RWPE1 (cell line): ENCODE measurements around the gene ZNF385A.

Source experiments
- CTCF ChIA-PET: fragments of 350-600 bp; sonication (Branson Sonifier 250); formaldehyde crosslinking; extraction: SDS; loops from one replicate; lab custom pipeline; 2021; lab: Yijun Ruan, JAX
- POLR2A ChIA-PET: fragments of 400-600 bp; formaldehyde crosslinking; extraction: SDS; loops from one replicate; lab custom pipeline; 2020; ENCODE audit warnings: antibody characterized with exemption; ENCODE audit not compliant: low non-redundant PET; lab: Yijun Ruan, JAX
- DNase-seq: peaks from one replicate; pipeline ENCODE4 v3.0.0; 2012; ENCODE audit warnings: low spot score
- H3K27ac ChIP-seq: fragments of 450-650 bp; 2 replicates; pipeline ENCODE4 v1.5.1; 2017
- CTCF ChIP-seq: fragments of 450-650 bp; conservative IDR thresholded peaks from 2 replicates; pipeline ENCODE4 v1.5.1; 2017; ENCODE audit warnings: low read depth, mild to moderate bottlenecking

Gene ZNF385A

GRCh38 chr12:54428050-54429013 lies 43.8 kb upstream of the ZNF385A start:
- peak overlapping the region; percentile 89 for H3K27ac ChIP-seq
- DNase-seq: peak; percentile 88
- POLR2A ChIA-PET: no interaction called here
- TF ChIP-seq CTCF: no peak
- CTCF ChIA-PET: interaction anchor here (0.6 to 2.1 kb wide), 7 partner anchors 10 to 920 kb away, joined by 3 to 8 read pairs (median 3); no protein-coding TSS in a partner anchor

DNA sequence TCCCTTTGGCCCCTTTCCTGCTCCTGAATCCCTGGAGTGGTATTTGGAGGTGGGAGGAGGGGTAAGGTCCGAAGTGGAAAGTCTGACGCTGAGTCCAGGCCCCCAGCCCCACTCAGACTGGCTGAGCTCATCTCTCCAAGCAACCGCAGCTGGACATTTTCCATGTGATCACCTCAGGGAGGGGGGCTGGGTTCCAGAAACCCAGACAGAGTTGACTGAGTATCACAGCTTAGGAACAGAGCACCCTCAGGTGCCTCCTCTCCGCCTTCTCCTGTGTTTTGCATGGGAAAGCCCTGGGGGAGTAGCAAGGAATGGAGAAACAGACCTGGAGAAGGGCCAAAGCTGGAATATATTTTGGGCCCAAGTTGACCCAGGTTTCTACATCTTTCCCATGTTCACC lies 42.6 kb upstream of the ZNF385A start:
- ChIA-PET CTCF (interaction anchor here (1.2 kb wide), 1 partner anchor 31 kb away, joined by 3 read pairs; no protein-coding TSS in a partner anchor), POLR2A (no interaction called here)
- DNase-seq: no peak
- peak overlapping the region; percentile 89 for H3K27ac ChIP-seq
- TF ChIP-seq CTCF: no peak

- CTCF ChIA-PET: interaction anchor here (0.5 kb wide), 1 partner anchor 477 kb away, joined by 3 read pairs; no protein-coding TSS in a partner anchor
- no peak for TF ChIP-seq CTCF
- no peak for DNase-seq
- POLR2A ChIA-PET: no interaction called here
- peak overlapping the region; percentile 89; the same call in 1 of the 2 replicates for H3K27ac ChIP-seq
Measured at GRCh38 chr12:54426690-54427089, 42.2 kb upstream of the ZNF385A start.

DNA sequence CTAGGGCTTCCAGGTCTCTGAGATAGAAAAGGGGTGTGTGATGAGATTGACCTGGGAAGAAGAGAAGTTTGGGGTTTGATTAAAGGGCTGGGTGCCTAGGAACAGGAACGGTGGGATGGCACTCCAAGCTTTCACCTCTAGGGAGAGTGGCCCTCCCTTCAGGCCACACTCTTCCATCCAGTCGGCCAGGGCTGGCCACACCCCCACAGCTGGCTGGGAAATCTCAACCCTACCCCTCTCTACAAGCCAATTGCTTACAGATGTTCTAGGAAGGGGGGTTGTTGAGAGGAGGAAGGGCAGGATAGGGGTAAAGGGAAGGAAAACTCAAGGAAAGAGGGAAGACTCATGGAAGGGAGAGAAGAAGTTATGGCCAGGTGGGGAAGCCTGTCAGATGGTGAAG lies 41.2 kb upstream of the ZNF385A start:
- TF ChIP-seq CTCF: no peak
- CTCF ChIA-PET: no interaction called here

DNA sequence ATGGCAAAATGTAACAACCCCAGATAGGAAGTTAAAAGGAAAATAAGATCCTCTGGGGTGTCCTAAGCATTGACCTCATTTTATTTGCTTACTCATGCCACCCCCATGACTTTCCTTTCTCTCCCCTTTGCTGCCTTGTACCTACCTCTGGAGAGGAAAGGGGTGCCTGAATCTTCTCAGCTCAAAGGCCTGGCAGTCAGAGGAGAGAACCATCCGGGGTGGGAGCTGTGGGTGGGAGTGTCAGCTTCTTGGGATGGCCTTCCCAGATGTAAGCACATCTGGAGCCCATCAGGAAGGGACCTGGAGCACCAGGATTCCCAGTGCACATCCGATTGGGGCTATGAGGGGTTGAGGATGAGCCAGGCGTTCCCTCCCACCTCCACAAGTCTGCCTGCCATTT lies 39.7 kb upstream of the ZNF385A start:
- no peak for TF ChIP-seq CTCF
- no peak overlapping the region for H3K27ac ChIP-seq
- CTCF ChIA-PET: interaction anchor here (0.8 kb wide), 1 partner anchor 25 kb away, joined by 3 read pairs; no protein-coding TSS in a partner anchor
- no peak for DNase-seq
- POLR2A ChIA-PET: no interaction called here

More for the DNA sequence above, 41.2 kb upstream of the ZNF385A start:
- DNase-seq: no peak
- no peak overlapping the region for H3K27ac ChIP-seq
- POLR2A ChIA-PET: no interaction called here

DNA sequence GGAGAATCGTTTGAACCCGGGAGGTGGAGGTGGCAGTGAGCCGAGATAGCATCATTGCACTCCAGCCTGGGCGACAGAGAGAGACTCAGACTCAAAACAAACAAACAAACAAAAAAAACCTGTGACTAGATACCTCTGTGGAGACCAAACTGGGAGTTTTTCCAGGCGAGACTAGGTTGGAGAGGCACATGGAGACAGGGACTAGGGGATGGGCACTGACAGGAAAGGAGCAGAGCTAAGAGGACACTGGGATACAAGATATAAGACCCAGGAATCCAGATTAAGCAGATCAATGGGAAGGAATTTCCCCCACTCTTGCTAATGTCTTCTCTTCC lies 39.2 kb upstream of the ZNF385A start:
- ChIA-PET CTCF (interaction anchor here (0.8 kb wide), 1 partner anchor 24 kb away, joined by 3 read pairs; no protein-coding TSS in a partner anchor), POLR2A (no interaction called here)
- H3K27ac ChIP-seq: peak overlapping the region; percentile 35; the same call in 1 of the 2 replicates
- no peak for TF ChIP-seq CTCF
- no peak for DNase-seq
